Liver (tissue), 9 donors: ENCODE measurements around the gene WDR62. TPM values are rescaled to one million over a fixed set of nuclear protein-coding genes. Genes with fewer than 3 reads are reported as not detected.

Experiments used
- DNase-seq: peaks from one replicate; pipeline ENCODE4 v3.0.0-alpha.2; 2017; ENCODE audit warnings: low spot score
- H3K27ac ChIP-seq, 2 donors: one replicate each; pipeline ENCODE4 v1.7.0; 2013; ENCODE audit warnings: inconsistent platforms in 2 of 2, low read length in 2 of 2, control low read depth in 1 of 2, low read depth in 1 of 2, mild to moderate bottlenecking in 1 of 2
- H3K27me3 ChIP-seq, 4 donors: one replicate each; pipeline versions ENCODE4 v1.6.1 to v1.7.0; 2013; ENCODE audit warnings: low read length in 3 of 4, inconsistent platforms in 1 of 4, mild to moderate bottlenecking in 1 of 4, moderate library complexity in 1 of 4; ENCODE audit not compliant: control insufficient read depth in 4 of 4, insufficient read depth in 4 of 4
- H3K36me3 ChIP-seq, 4 donors: one replicate each; pipeline versions ENCODE4 v1.6.1 to v1.7.0; 2013; ENCODE audit warnings: low read length in 3 of 4, mild to moderate bottlenecking in 3 of 4, low read depth in 1 of 4, moderate library complexity in 1 of 4; ENCODE audit not compliant: control insufficient read depth in 4 of 4, insufficient read depth in 3 of 4
- H3K4me1 ChIP-seq, 4 donors: one replicate each; pipeline versions ENCODE4 v1.6.1 to v1.7.0; 2013; ENCODE audit warnings: low read length in 3 of 4, mild to moderate bottlenecking in 3 of 4, moderate library complexity in 1 of 4; ENCODE audit not compliant: control insufficient read depth in 4 of 4, insufficient read depth in 4 of 4
- H3K4me3 ChIP-seq, 3 donors: one replicate each; pipeline versions ENCODE4 v1.6.1 to v1.7.0; 2013; ENCODE audit warnings: low read length in 3 of 3, control low read depth in 1 of 3, low read depth in 1 of 3, mild to moderate bottlenecking in 1 of 3
- H3K9ac ChIP-seq, 2 donors: one replicate each; pipeline ENCODE4 v1.7.0; 2013; ENCODE audit warnings: low read length in 2 of 2, mild to moderate bottlenecking in 2 of 2, moderate library complexity in 2 of 2, control low read depth in 1 of 2, low read depth in 1 of 2
- H3K9me3 ChIP-seq, 4 donors: one replicate each; pipeline versions ENCODE4 v1.6.1 to v1.7.0; 2013; ENCODE audit warnings: low read length in 3 of 4; ENCODE audit not compliant: control insufficient read depth in 4 of 4
- EGR1 ChIP-seq, 2 donors: IDR thresholded peaks; 2 replicates each; pipeline ENCODE4 v1.6.1; 2016 to 2018; ENCODE audit warnings: antibody characterized with exemption in 2 of 2, low read depth in 2 of 2
- FOXA1 ChIP-seq: IDR thresholded peaks from 2 replicates; pipeline ENCODE4 v1.6.1; 2016; ENCODE audit warnings: antibody characterized with exemption
- FOXA2 ChIP-seq: IDR thresholded peaks from 2 replicates; pipeline ENCODE4 v1.6.1; 2016; ENCODE audit warnings: antibody characterized with exemption
- GABPA ChIP-seq, 2 donors: IDR thresholded peaks in 1 of 2; conservative IDR thresholded peaks in 1 of 2; 2 replicates each; pipeline ENCODE4 v1.6.1; 2016; ENCODE audit warnings: antibody characterized with exemption in 2 of 2, mild to moderate bottlenecking in 1 of 2, moderate library complexity in 1 of 2
- HNF4A ChIP-seq, 2 donors: conservative IDR thresholded peaks; 2 replicates each; pipeline ENCODE4 v1.6.1; 2016; ENCODE audit warnings: antibody characterized with exemption in 2 of 2, mild to moderate bottlenecking in 2 of 2
- HNF4G ChIP-seq: IDR thresholded peaks from 2 replicates; pipeline ENCODE4 v1.6.1; 2016; ENCODE audit warnings: antibody characterized with exemption
- NR2F2 ChIP-seq: IDR thresholded peaks from 2 replicates; pipeline ENCODE4 v1.6.1; 2016; ENCODE audit warnings: antibody characterized with exemption
- RXRA ChIP-seq, 2 donors: IDR thresholded peaks; 2 replicates each; pipeline ENCODE4 v1.6.1; 2017 to 2018; ENCODE audit warnings: antibody characterized with exemption in 2 of 2, mild to moderate bottlenecking in 1 of 2
- WGBS: extraction: QIAGEN DNeasy Blood & Tissue Kit; methylation state at CpG from one replicate; pipeline ENCODE4 v1.1.7; 2013; 5-methylcytosine and 5-hydroxymethylcytosine counted together
- polyA plus RNA-seq, 2 donors: library from polyadenylated mRNA; stranded (reverse) in 1 of 2; unstranded in 1 of 2; fragments of 200-250 nt in 1 of 2; fragments of >200 nt in 1 of 2; fragmentation: Nextera tagmentation in 1 of 2; extraction: Ambion mirVana in 1 of 2; gene quantifications; one replicate each; pipeline versions ENCODE4 v1.2.1 to v1.2.3, GENCODE V29; 2013 to 2015
- total RNA-seq, 2 donors: library from RNA; depleted of rRNA; stranded (reverse); fragments of >200 nt; gene quantifications; one replicate each; pipeline ENCODE4 v1.2.3, GENCODE V29; 2014
- TF ChIP-seq, protein P1 (sequence below): IDR thresholded peaks from 2 replicates; pipeline ENCODE4 v1.6.1; 2016; ENCODE audit warnings: antibody characterized with exemption
- TF ChIP-seq, protein P2 (sequence below): IDR thresholded peaks from 2 replicates; pipeline ENCODE4 v1.6.1; 2016; ENCODE audit warnings: antibody characterized with exemption
- TF ChIP-seq, protein P3 (sequence below): IDR thresholded peaks from 2 replicates; pipeline ENCODE4 v1.6.1; 2016; ENCODE audit warnings: antibody characterized with exemption, mild to moderate bottlenecking
- donor health status: healthy.
- donor health status: healthy.
- donor health status: healthy.
- donor health status: healthy.
- donor health status: healthy.

Gene WDR62
- total and polyA plus RNA-seq, 4 donors = 0.26 to 6.6 (median 0.71) TPM

DNA sequence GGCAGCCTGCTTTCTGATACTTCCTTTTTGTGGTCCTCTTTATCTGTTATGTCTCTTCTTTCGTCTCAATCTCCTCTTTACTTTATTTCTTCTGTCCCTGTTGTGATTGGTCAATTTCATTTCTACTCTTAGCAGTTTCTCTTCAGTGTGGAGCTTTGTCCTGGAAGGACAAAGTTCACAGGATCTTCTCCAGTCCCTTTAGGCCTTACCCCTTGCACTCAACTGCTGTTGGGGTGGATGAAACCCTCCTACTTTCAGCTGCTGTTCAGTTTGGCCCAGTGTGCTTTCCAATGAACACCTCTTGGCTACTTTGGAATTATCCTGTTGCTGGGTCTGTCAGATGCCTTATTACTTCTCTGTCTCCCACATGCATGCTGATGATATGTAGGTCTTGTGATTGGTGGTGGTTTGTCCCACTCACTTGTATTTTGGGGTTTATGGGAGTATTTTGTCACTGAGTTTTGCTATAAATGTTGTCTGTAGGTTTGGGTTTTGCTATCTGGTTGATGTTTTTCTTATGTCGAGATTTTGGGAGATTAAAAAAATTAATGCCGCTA is 24.8 kb downstream of the WDR62 start:
- Histone ChIP-seq H3K36me3 (peaks cover 0 to 2% (median 0%) of the 10 kb centered on the region in 4 donors), H3K9me3 (no peaks in the 10 kb centered on the region), H3K27me3 (no peaks in the 10 kb centered on the region), H3K4me1 (no peaks in the 10 kb centered on the region), H3K9ac (no peak overlapping the region), H3K27ac (no peak overlapping the region), H3K4me3 (no peak overlapping the region)
- peak in 1 of 2 donors; percentile 10 for TF ChIP-seq HNF4A (conservative IDR thresholded peaks at IDR 0.05)
- TF ChIP-seq NR2F2 = no peak
- DNase-seq = no peak
- 90% methylated on average over 3 of the region's 3 CpGs for WGBS

DNA sequence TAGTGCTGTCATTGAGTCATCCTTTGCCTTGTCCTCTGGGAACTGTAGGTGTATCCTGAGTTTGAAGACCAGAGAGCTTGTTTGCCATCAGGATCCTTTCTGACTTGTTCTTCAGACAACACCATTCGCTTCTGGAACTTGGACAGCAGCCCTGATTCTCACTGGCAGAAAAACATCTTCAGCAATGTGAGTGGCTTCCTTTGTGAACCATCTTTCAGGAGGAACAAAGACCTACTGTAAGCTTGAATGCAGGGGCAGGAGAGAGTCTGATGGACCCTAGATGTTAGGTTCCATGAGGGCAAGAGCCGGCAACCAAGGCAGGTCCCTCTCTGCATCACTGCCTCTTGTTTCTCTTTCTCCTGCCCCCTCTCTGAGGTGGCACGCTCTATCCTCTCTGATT is 26.7 kb downstream of the WDR62 start:
- Histone ChIP-seq H3K27me3 (no peaks in the 10 kb centered on the region), H3K4me3 (no peak overlapping the region), H3K9ac (no peak overlapping the region), H3K36me3 (peaks cover 0 to 2% (median 0%) of the 10 kb centered on the region in 4 donors), H3K27ac (no peak overlapping the region), H3K4me1 (no peaks in the 10 kb centered on the region), H3K9me3 (no peaks in the 10 kb centered on the region)
- DNase-seq = no peak
- 95% methylated on average over 3 of the region's 3 CpGs for WGBS
- TF ChIP-seq RXRA (IDR thresholded peaks at IDR 0.05) (no peak), HNF4A (conservative IDR thresholded peaks at IDR 0.05) (no peak), EGR1 (IDR thresholded peaks at IDR 0.05; ENCODE audit: low read depth in 2 of 2) (no peak), FOXA2 (no peak)
- TF ChIP-seq, protein P1, sequence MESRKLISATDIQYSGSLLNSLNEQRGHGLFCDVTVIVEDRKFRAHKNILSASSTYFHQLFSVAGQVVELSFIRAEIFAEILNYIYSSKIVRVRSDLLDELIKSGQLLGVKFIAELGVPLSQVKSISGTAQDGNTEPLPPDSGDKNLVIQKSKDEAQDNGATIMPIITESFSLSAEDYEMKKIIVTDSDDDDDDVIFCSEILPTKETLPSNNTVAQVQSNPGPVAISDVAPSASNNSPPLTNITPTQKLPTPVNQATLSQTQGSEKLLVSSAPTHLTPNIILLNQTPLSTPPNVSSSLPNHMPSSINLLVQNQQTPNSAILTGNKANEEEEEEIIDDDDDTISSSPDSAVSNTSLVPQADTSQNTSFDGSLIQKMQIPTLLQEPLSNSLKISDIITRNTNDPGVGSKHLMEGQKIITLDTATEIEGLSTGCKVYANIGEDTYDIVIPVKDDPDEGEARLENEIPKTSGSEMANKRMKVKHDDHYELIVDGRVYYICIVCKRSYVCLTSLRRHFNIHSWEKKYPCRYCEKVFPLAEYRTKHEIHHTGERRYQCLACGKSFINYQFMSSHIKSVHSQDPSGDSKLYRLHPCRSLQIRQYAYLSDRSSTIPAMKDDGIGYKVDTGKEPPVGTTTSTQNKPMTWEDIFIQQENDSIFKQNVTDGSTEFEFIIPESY = no peak
- TF ChIP-seq, protein P2, sequence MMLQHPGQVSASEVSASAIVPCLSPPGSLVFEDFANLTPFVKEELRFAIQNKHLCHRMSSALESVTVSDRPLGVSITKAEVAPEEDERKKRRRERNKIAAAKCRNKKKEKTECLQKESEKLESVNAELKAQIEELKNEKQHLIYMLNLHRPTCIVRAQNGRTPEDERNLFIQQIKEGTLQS = no peak
- TF ChIP-seq, protein P3, sequence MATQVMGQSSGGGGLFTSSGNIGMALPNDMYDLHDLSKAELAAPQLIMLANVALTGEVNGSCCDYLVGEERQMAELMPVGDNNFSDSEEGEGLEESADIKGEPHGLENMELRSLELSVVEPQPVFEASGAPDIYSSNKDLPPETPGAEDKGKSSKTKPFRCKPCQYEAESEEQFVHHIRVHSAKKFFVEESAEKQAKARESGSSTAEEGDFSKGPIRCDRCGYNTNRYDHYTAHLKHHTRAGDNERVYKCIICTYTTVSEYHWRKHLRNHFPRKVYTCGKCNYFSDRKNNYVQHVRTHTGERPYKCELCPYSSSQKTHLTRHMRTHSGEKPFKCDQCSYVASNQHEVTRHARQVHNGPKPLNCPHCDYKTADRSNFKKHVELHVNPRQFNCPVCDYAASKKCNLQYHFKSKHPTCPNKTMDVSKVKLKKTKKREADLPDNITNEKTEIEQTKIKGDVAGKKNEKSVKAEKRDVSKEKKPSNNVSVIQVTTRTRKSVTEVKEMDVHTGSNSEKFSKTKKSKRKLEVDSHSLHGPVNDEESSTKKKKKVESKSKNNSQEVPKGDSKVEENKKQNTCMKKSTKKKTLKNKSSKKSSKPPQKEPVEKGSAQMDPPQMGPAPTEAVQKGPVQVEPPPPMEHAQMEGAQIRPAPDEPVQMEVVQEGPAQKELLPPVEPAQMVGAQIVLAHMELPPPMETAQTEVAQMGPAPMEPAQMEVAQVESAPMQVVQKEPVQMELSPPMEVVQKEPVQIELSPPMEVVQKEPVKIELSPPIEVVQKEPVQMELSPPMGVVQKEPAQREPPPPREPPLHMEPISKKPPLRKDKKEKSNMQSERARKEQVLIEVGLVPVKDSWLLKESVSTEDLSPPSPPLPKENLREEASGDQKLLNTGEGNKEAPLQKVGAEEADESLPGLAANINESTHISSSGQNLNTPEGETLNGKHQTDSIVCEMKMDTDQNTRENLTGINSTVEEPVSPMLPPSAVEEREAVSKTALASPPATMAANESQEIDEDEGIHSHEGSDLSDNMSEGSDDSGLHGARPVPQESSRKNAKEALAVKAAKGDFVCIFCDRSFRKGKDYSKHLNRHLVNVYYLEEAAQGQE = no peak

DNA sequence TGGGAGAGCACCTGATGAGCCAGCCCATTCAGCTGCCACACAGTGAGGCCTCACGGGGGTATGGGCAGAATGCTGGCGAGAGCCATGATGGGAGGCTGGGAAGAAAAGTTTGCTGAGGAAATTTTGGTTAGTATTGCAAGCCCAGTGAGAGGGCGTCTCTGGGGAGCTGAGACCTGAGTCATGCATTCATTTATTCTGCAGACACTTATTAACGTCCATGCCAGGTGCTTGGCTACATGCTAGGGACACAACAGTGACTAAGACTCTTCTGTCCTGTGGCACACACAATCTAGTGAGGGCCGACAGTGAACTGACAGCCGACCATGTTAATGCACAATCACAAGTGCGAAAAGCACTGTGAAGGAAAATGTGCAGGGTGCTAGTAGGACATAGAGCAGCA is 27.2 kb downstream of the WDR62 start:
- 96% methylated on average over 7 of the region's 7 CpGs for WGBS
- Histone ChIP-seq H3K27ac (no peak overlapping the region), H3K9ac (no peak overlapping the region), H3K27me3 (no peaks in the 10 kb centered on the region), H3K9me3 (no peaks in the 10 kb centered on the region), H3K36me3 (peaks cover 0 to 2% (median 0%) of the 10 kb centered on the region in 4 donors), H3K4me1 (no peaks in the 10 kb centered on the region), H3K4me3 (no peak overlapping the region)
- no peak for DNase-seq
- no peak for TF ChIP-seq GABPA (IDR thresholded peaks at IDR 0.05 in 1 of 2, conservative IDR thresholded peaks at IDR 0.05 in 1 of 2)
- TF ChIP-seq, protein P1 = no peak
- no peak for TF ChIP-seq EGR1 (IDR thresholded peaks at IDR 0.05; ENCODE audit: low read depth in 2 of 2)
- TF ChIP-seq, protein P2 = no peak
- TF ChIP-seq FOXA2 = no peak
- TF ChIP-seq, protein P3 = no peak
- TF ChIP-seq RXRA (IDR thresholded peaks at IDR 0.05) = no peak
- TF ChIP-seq HNF4G = no peak
- TF ChIP-seq FOXA1 = no peak
